NCI-H2196 treated with DMSO at 0.1 percent for 48 hours (cell line): ENCODE results near the gene WNT6.

ENCODE experiments used
- DNase-seq: peaks from one replicate; lab custom pipeline; 2025; ENCODE audit not compliant: unreplicated experiment; lab: John Stamatoyannopoulos, UW

Gene WNT6

DNA sequence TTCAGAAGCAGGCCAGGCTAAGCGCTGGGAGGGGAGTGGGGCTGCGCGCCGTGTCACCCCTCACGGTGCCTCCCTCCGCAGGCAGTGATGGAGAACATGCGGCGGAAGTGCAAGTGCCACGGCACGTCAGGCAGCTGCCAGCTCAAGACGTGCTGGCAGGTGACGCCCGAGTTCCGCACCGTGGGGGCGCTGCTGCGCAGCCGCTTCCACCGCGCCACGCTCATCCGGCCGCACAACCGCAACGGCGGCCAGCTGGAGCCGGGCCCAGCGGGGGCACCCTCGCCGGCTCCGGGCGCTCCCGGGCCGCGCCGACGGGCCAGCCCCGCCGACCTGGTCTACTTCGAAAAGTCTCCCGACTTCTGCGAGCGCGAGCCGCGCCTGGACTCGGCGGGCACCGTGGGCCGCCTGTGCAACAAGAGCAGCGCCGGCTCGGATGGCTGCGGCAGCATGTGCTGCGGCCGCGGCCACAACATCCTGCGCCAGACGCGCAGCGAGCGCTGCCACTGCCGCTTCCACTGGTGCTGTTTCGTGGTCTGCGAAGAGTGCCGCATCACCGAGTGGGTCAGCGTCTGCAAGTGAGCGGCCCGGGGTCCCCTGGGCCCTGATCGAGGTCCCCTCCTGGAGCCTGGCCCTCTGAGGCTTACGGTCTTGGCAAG lies 33.2 kb downstream of the WNT6 start:
- peak; percentile 80 for DNase-seq

GRCh38 chr2:218893349-218894150 lies 33.9 kb downstream of the WNT6 start:
- no peak for DNase-seq

DNA sequence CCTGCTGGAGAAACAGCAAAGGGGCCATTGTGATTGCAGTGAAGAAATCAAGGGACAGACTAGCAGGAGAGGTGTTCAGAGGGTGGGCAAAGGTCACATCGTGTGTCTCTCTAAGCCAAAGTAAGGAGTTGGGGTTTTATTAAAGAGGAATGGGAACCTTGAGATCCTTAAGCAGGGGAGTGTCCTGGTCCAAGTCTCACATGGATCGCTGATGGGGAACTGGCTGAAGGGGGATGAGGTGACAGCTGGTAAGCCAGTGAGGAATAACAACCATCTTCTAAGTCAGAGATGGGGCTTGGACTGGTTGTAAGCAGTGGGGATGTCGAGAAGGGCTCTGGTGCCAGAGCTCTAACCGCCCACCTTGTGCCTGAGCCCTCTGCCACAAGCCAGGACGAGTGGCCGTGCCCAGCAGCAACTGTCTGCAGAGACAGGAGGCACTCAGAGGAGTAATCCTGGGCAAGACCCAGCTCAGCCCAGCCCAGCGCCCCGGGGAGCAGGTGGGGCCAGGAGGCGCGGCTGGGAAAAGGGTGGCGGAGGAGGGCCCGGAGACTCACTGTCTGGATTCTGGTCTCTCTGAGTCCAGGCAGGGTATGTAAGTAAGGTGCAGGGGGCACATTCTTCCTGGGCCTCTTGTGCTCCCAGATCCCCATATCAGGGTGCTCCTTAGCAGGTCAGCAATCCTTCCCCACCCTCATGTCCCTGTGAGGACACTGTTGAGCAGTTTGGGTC lies 34.7 kb downstream of the WNT6 start:
- DNase-seq, result no peak

DNA sequence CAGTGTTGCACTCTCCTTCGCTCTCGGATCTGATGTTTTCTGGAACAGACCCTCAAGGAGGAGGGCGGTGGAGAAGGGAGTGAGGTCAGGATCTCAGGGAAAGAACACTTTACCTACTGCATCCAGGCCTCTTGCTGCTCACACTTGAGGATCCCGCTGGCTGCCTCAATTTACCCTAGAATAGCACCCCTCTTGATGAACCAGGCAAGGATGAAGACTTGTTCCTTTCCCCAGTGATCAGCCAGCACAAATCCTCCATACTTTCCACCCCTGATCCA lies 35.2 kb downstream of the WNT6 start:
- no peak for DNase-seq

DNA sequence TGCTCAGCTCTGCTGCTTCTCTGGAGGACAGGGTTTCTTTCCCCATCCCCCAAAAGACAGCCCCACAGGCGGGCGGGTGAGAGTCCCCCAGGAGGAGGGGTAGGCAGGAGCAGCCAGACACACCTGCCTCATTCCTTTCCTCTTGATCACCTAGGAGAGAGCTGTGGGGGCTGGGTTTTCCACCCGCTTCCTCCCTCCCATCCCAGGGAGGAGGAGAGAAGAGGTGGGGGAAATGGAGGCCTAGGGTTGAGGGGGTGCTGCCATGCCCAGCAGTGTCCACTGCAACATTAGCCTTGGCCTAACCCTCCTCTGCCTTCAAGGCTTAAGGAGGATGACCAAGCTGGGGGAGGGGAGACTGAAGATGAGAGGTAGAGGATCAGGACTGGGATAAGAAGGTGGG lies 35.7 kb downstream of the WNT6 start:
- DNase-seq, result no peak

- DNase-seq, result no peak
These were observed 36.3 kb downstream of the WNT6 start for GRCh38 chr2:218895759-218896500.

- DNase-seq, result peak; percentile 26
These were observed 37.1 kb downstream of the WNT6 start for GRCh38 chr2:218896501-218897393.

- no peak for DNase-seq
These were observed 37.9 kb downstream of the WNT6 start for GRCh38 chr2:218897394-218898108.

DNA sequence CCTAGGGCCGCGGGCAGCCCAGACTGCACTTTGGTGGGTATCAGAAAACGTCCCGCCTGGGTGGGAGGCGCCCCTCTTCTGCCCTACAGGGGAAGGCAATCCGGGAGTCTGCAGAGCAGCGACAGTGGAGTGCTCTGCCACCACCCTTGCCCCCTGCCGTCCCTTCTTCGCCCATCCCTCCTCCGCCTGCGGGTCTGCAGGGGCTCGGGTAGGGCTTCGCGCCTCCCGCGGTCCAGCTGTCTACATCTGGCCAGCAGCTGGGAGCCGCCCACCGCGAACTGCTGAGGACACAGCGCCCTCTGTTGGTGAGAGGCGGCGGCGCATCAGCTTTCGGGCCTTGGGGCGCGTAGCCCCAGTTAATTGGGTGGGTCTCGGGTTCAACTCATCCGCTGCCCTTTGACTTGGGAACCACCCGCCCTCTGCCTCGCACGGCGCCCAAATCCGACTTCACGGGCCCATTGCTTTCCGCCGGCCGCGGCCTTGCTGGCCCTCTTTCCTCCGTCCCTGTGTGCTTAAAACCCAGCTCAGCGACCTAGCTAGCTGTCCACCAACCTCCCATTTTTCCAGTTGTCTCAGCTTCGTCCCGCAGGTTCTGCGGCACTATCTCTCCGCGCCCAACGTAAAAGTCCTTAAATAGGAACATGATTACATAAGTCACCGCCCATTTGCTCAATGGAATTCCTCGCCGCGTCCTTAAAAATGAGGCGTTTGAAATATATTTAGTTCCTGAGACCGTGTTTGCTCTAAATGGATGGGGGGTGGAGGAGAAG lies 38.7 kb downstream of the WNT6 start:
- peak; percentile 32 for DNase-seq

DNA sequence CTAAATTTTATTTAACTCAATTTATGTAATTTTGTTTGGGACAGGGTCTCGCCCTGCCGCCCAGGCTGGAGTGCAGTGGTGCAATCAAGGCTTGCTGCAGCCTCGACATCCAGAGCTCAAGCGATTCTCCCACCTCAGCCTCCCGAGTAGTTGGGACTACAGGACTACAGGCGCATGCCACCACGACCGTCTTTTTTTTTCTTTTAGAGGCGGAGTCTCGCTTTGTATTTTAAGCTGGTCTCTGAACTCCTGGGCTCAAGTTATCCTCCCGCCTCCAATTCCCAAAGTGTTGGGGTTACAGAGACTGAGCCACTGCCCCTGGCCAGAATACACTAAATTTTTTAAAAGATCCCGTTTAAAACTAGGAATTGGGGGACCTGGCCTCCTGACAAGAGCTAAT lies 39.5 kb downstream of the WNT6 start:
- no peak for DNase-seq

DNA sequence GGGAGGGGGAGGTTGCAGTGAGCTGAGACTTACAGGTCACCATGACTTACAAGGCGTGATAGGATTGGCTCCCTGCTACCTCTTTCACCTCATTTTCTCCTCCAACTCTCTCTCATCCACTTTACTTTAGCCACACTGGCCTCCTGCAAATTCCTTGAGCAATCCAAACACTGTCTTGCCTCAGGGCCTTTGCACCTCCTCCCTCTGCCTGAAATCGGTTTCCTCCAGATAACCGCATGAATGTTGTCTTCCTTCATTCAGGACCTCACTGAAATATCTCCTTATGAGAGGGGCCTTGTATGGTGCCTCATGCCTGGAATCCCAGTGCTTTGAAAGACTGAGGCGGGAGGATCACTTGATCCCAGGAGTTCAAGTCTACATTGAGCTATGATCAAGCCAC lies 42.8 kb downstream of the WNT6 start:
- no peak for DNase-seq

- DNase-seq, result no peak
These were observed 44.6 kb downstream of the WNT6 start for GRCh38 chr2:218904176-218904575.

GRCh38 chr2:218908721-218909619 lies 49.4 kb downstream of the WNT6 start:
- DNase-seq, result peak; percentile 88

DNA sequence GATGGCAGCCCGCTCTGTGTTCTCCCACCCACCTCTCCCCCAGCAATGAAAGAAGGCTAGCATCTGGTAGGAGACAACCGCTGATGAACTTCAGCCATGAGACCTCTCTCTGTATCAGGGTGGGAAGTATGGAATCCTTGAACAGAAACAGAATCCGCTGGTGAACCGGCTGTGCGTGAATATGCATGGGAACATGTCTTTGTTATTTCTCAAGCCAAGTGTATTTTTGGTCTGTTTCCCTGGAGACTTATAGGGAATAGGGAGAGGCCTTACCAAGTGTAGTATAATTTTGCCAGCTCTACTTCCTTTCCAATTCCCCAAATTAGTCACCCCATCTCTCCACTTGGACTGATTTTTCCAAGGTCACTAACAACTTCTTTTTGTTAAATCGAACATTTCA lies 51.1 kb downstream of the WNT6 start:
- DNase-seq, result no peak

GRCh38 chr2:218920504-218920903 lies 60.9 kb downstream of the WNT6 start:
- DNase-seq, result no peak
